HCT116 (cell line): ENCODE data around the gene ATRAID. TPM values are rescaled to one million over a fixed set of nuclear protein-coding genes. Genes with fewer than 3 reads are reported as not detected.

Source experiments
- ATAC-seq: fragments of 200-7000 bp; cut with Tn5 transposase; 2 replicates; pipeline ENCODE4 v1.9.1; 2020; ENCODE audit warnings: mild to moderate bottlenecking, moderate library complexity
- BruUV-seq: library from RNA; stranded (reverse); fragments of 400-500 nt; replicated peaks from 2 replicates; lab custom pipeline; 2021; lab: Mats Ljungman, UMichigan
- CTCF ChIA-PET: fragments of 300-600 bp; sonication (Branson Sonifier 250); formaldehyde crosslinking; loops from one replicate; lab custom pipeline; 2021; ENCODE audit warnings: antibody characterized with exemption; lab: Charles Lee
- POLR2A ChIA-PET: fragments of 300-600, 350-600 bp; sonication (Branson Sonifier 250); formaldehyde crosslinking; loops from one replicate; lab custom pipeline; 2021; ENCODE audit warnings: antibody characterized with exemption; lab: Charles Lee
- RAD21 ChIA-PET, 2 experiments: fragments of 300-600 bp; sonication (Branson Sonifier 250); formaldehyde crosslinking; loops; one replicate each; lab custom pipeline; 2023; ENCODE audit warnings: low total read pairs in 2 of 2; ENCODE audit not compliant: uncharacterized antibody in 2 of 2, unreplicated experiment in 2 of 2, low non-redundant PET in 1 of 2; lab: Charles Lee
- DNase-seq: peaks from one replicate; pipeline ENCODE4 v3.0.0-alpha.2; 2010; ENCODE audit warnings: low read depth, low spot score
- H2AFZ ChIP-seq: fragments of 200-600 bp; shearing (Covaris generic), sonication (generic); 2 replicates; pipeline ENCODE4 v1.6.1; 2017; ENCODE audit warnings: low read depth, mixed run types, mixed read lengths, antibody characterized with exemption, low read length; ENCODE audit not compliant: poor library complexity, severe bottlenecking
- H3K27ac ChIP-seq: 2 replicates; pipeline ENCODE4 v1.5.1; 2012; ENCODE audit warnings: low read depth, low read length
- H3K27me3 ChIP-seq: fragments of 200-600 bp; sonication (generic); 2 replicates; pipeline ENCODE4 v1.6.1; 2016; ENCODE audit warnings: mixed run types, low read length, mixed read lengths; ENCODE audit not compliant: insufficient read depth
- H3K36me3 ChIP-seq, 2 experiments: fragments of 200-500 bp in 1 of 2; fragments of 200-600 bp in 1 of 2; sonication (Bioruptor generic) in 1 of 2; sonication (generic) in 1 of 2; 2 replicates each; pipeline versions ENCODE4 v1.5.1 to v1.6.1; 2014 to 2016; ENCODE audit warnings: low read length in 2 of 2, inconsistent platforms in 1 of 2, mixed read lengths in 1 of 2, mixed run types in 1 of 2; ENCODE audit not compliant: insufficient read depth in 2 of 2, control insufficient read depth in 1 of 2
- H3K4me1 ChIP-seq, 2 experiments: fragments of 200-600 bp in 1 of 2; sonication (generic) in 1 of 2; 2 replicates each; pipeline versions ENCODE4 v1.5.1 to v1.6.1; 2012 to 2017; ENCODE audit warnings: low read length in 2 of 2, inconsistent platforms in 1 of 2, mild to moderate bottlenecking in 1 of 2, mixed read lengths in 1 of 2, mixed run types in 1 of 2, moderate library complexity in 1 of 2; ENCODE audit not compliant: insufficient read depth in 2 of 2, control insufficient read depth in 1 of 2
- H3K4me2 ChIP-seq: fragments of 200-600 bp; sonication (generic); 2 replicates; pipeline ENCODE4 v1.6.1; 2017; ENCODE audit warnings: mixed run types, low read length, mixed read lengths
- H3K4me3 ChIP-seq, 2 experiments: fragments of 200-600 bp in 1 of 2; sonication (generic) in 1 of 2; replicated peaks in 1 of 2; 2 replicates each; pipeline ENCODE4 v1.5.1; 2011 to 2016; ENCODE audit warnings: low read length in 2 of 2, control low read depth in 1 of 2, low read depth in 1 of 2, mild to moderate bottlenecking in 1 of 2, mixed read lengths in 1 of 2, mixed run types in 1 of 2
- H3K79me2 ChIP-seq: fragments of 200-600 bp; sonication (generic); 2 replicates; pipeline ENCODE4 v1.6.1; 2017; ENCODE audit warnings: mild to moderate bottlenecking, mixed run types, low read length, moderate library complexity, mixed read lengths; ENCODE audit not compliant: insufficient read depth
- H3K9ac ChIP-seq: fragments of 200-600 bp; sonication (generic); 2 replicates; pipeline ENCODE4 v1.6.1; 2016; ENCODE audit warnings: low read length, mixed read lengths
- H3K9me2 ChIP-seq: fragments of 200-600 bp; sonication (generic), shearing (Covaris generic); 2 replicates; pipeline ENCODE4 v1.6.1; 2017; ENCODE audit warnings: mixed run types, mild to moderate bottlenecking, moderate library complexity; ENCODE audit not compliant: insufficient read depth
- H3K9me3 ChIP-seq, 2 experiments: fragments of 200-500 bp in 1 of 2; fragments of 200-600 bp in 1 of 2; sonication (Bioruptor generic) in 1 of 2; sonication (generic) in 1 of 2; 2 replicates each; pipeline ENCODE4 v1.6.1; 2014 to 2017; ENCODE audit warnings: low read length in 2 of 2, mixed read lengths in 2 of 2, inconsistent platforms in 1 of 2, low read depth in 1 of 2, mild to moderate bottlenecking in 1 of 2, mixed run types in 1 of 2, moderate library complexity in 1 of 2; ENCODE audit not compliant: control insufficient read depth in 1 of 2, insufficient read depth in 1 of 2
- H4K20me1 ChIP-seq: fragments of 200-600 bp; sonication (generic), shearing (Covaris generic); 2 replicates; pipeline ENCODE4 v1.6.1; 2017; ENCODE audit warnings: mixed run types, mild to moderate bottlenecking, moderate library complexity; ENCODE audit not compliant: insufficient read depth
- CBX3 ChIP-seq: IDR thresholded peaks from 2 replicates; pipeline ENCODE4 v1.6.1; 2012; ENCODE audit warnings: low read depth
- EZH2 ChIP-seq: fragments of 200-600 bp; sonication (generic); IDR thresholded peaks from 2 replicates; pipeline ENCODE4 v1.6.1; 2017; ENCODE audit warnings: antibody characterized with exemption, mixed run types
- POLR2AphosphoS5 ChIP-seq: IDR thresholded peaks from 2 replicates; pipeline ENCODE4 v1.6.1; 2011; ENCODE audit warnings: mild to moderate bottlenecking, low read depth, low read length, moderate library complexity
- RAD21 ChIP-seq: IDR thresholded peaks from 2 replicates; pipeline ENCODE4 v1.6.1; 2012; ENCODE audit warnings: low read depth, mild to moderate bottlenecking
- YY1 ChIP-seq: IDR thresholded peaks from 2 replicates; pipeline ENCODE4 v1.6.1; 2011; ENCODE audit warnings: low read length, low read depth, moderate library complexity, mild to moderate bottlenecking; ENCODE audit not compliant: insufficient replicate concordance; ENCODE audit errors: extremely low read depth
- ZNF274 ChIP-seq: fragments of 200-500 bp; sonication (Bioruptor generic); IDR thresholded peaks from 2 replicates; pipeline ENCODE4 v1.6.1; 2014; ENCODE audit warnings: mild to moderate bottlenecking, low read depth, low read length, inconsistent platforms
- intact Hi-C: fragments of 100-400 bp; cut with micrococcal nuclease; formaldehyde crosslinking; loops from 2 replicates; pipeline ENCODE4 v1.10.0; 2022
- total RNA-seq: library from RNA; stranded (reverse); gene quantifications from one replicate; pipeline ENCODE4 v1.2.1, GENCODE V29; 2021; ENCODE audit not compliant: unreplicated experiment
- TF ChIP-seq, protein P1 (sequence below): IDR thresholded peaks from 2 replicates; pipeline ENCODE4 v1.6.1; 2012

ATRAID gene
- total RNA-seq, 1 experiment from 2014 or later, result 93.6 TPM

DNA sequence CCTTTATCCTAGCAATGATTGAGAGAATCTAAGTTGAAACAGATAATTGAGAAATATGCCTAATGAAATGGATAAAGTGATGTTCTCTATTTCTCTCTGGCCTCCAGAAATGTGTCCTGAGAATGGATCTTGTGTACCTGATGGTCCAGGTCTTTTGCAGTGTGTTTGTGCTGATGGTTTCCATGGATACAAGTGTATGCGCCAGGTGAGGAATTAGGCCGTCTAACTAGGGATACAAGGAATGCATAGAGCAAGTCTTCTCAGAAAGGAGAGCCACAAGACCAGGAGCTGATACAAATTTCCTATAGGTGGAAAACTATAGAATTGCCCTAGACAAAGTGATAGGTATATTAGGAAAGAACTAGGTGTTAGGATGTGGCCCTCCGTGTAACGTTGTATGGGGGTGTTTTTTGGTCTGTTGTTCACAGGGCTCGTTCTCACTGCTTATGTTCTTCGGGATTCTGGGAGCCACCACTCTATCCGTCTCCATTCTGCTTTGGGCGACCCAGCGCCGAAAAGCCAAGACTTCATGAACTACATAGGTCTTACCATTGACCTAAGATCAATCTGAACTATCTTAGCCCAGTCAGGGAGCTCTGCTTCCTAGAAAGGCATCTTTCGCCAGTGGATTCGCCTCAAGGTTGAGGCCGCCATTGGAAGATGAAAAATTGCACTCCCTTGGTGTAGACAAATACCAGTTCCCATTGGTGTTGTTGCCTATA is 4.7 kb downstream of the ATRAID start:
- peak overlapping the region; percentile 89 for H3K9ac ChIP-seq
- ChIA-PET CTCF (no interaction called here), RAD21 (no interaction called here), POLR2A (no interaction called here)
- peak overlapping the region; percentile 93 for H3K4me2 ChIP-seq
- H3K9me3 ChIP-seq, result no peaks in the 10 kb centered on the region
- no peaks in the 10 kb centered on the region for H4K20me1 ChIP-seq
- peak overlapping the region; percentile 78 to 91 for H3K4me3 ChIP-seq
- peaks cover 4 to 28% of the 10 kb centered on the region in 2 experiments for H3K36me3 ChIP-seq
- peaks cover 3 to 27% of the 10 kb centered on the region in 2 experiments; a peak in 3 of 4 replicates for H3K4me1 ChIP-seq
- no peaks in the 10 kb centered on the region for H3K9me2 ChIP-seq
- BruUV-seq, result no TSS peak
- DNase-seq (no peak), ATAC-seq (no peak)
- intact Hi-C loops, result loop anchor here (5.0 kb wide), 1 partner anchor 119 kb away; no protein-coding TSS in a partner anchor
- peaks cover 59% of the 10 kb centered on the region for H3K79me2 ChIP-seq
- H2AFZ ChIP-seq, result no peak overlapping the region
- TF ChIP-seq RAD21 (no peak), ZNF274 (no peak), EZH2 (no peak), YY1 (no peak), CBX3 (no peak), POLR2AphosphoS5 (no peak)
- TF ChIP-seq, protein P1, sequence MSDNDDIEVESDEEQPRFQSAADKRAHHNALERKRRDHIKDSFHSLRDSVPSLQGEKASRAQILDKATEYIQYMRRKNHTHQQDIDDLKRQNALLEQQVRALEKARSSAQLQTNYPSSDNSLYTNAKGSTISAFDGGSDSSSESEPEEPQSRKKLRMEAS, result no peak
- H3K27me3 ChIP-seq, result no peaks in the 10 kb centered on the region
- peak overlapping the region; percentile 82; the same call in 1 of the 2 replicates for H3K27ac ChIP-seq
